OCI-LY7 (cell line): ENCODE measurements around the gene MCCC1.

Source experiments
- CTCF ChIP-seq: fragments of 200-600 bp; sonication (generic); conservative IDR thresholded peaks from 2 replicates; pipeline ENCODE4 v1.5.1; 2014; ENCODE audit warnings: mild to moderate bottlenecking, antibody characterized with exemption, low read length, moderate library complexity, mixed read lengths
- EZH2phosphoT487 ChIP-seq: fragments of 200-600 bp; sonication (generic); IDR thresholded peaks from 2 replicates; pipeline ENCODE4 v1.6.1; 2018; ENCODE audit warnings: low read depth, borderline replicate concordance, mild to moderate bottlenecking, mixed run types, antibody characterized with exemption, low read length, moderate library complexity, mixed read lengths

GRCh38 chr3:183123891-183124290, 24.6 kb upstream of the MCCC1 start:
- TF ChIP-seq EZH2phosphoT487 (no peak), CTCF (no peak)
